ENCODE results near the gene TMEM39B. TPM values are rescaled to one million over a fixed set of nuclear protein-coding genes. Genes with fewer than 3 reads are reported as not detected.

TMEM39B gene
- total RNA-seq, 1 experiment from 2014 or later: 18.8 TPM

GRCh38 chr1:32052887-32053286, 19.9 kb upstream of the TMEM39B start (continued):
- no peak for TF ChIP-seq ATF6 (CRISPR knock-in tag; IDR thresholded peaks at IDR 0.05)

GRCh38 chr1:32055416-32055815, 17.3 kb upstream of the TMEM39B start:
- CTCF ChIA-PET: interaction anchor here (1.4 to 1.6 kb wide), 3 partner anchors 7 to 78 kb away, joined by 3 to 8 read pairs (median 6); partner anchors contain the start of gene TMEM39B
- DNase-seq (ENCODE audit: low spot score) (no peak), ATAC-seq (no peak)
- no peak overlapping the region for H3K4me3 Mint-ChIP-seq
- H3K9me3 Mint-ChIP-seq: no peaks in the 10 kb centered on the region
- H3K27ac Mint-ChIP-seq: no peak overlapping the region
- no peaks in the 10 kb centered on the region for H3K27me3 Mint-ChIP-seq (ENCODE audit: low read depth)
- peaks cover 74% of the 10 kb centered on the region for H3K36me3 Mint-ChIP-seq
- POLR2A ChIA-PET: interaction anchor here (0.6 kb wide), 1 partner anchor 319 kb away, joined by 4 read pairs; no protein-coding TSS in a partner anchor
- H3K4me1 Mint-ChIP-seq: peaks cover 16% of the 10 kb centered on the region
- TF ChIP-seq ELF4 (CRISPR knock-in tag; IDR thresholded peaks at IDR 0.05; ENCODE audit: low read depth) (no peak), STAT6 (CRISPR knock-in tag; conservative IDR thresholded peaks at IDR 0.05; ENCODE audit: low read depth) (no peak), ATF3 (CRISPR knock-in tag; conservative IDR thresholded peaks at IDR 0.05) (no peak), ARID4B (CRISPR knock-in tag; IDR thresholded peaks at IDR 0.05; ENCODE audit: borderline replicate concordance) (no peak), NR3C1 (CRISPR knock-in tag; conservative IDR thresholded peaks at IDR 0.05; ENCODE audit: low read depth) (no peak), ERG (CRISPR knock-in tag; IDR thresholded peaks at IDR 0.05) (no peak), AFF4 (CRISPR knock-in tag; IDR thresholded peaks at IDR 0.05; ENCODE audit: borderline replicate concordance) (no peak), NR1H2 (CRISPR knock-in tag; IDR thresholded peaks at IDR 0.05) (no peak), ZNF138 (CRISPR knock-in tag; conservative IDR thresholded peaks at IDR 0.05) (no peak), ZNF532 (CRISPR knock-in tag; IDR thresholded peaks at IDR 0.05; ENCODE audit: borderline replicate concordance) (no peak), CDX4 (CRISPR knock-in tag; IDR thresholded peaks at IDR 0.05; ENCODE audit: borderline replicate concordance) (no peak), GTF2I (CRISPR knock-in tag; conservative IDR thresholded peaks at IDR 0.05) (no peak), RELA (CRISPR knock-in tag; IDR thresholded peaks at IDR 0.05; ENCODE audit: borderline replicate concordance) (no peak), CREB1 (CRISPR knock-in tag; IDR thresholded peaks at IDR 0.05) (no peak)
